HG02970 (cell line): ENCODE results near the gene NFIX.
A peak's percentile ranks its signal among the peaks of the same experiment; 100 is the strongest.
"Not testable (repeated sequence)": the region's sequence is repeated elsewhere in the genome, so short reads cannot be mapped to it uniquely, and the experiment has no call there.

Experiments used
- ATAC-seq: cut with Tn5 transposase; IDR thresholded peaks from one replicate; pipeline ENCODE4 v1.9.1; 2021; ENCODE audit warnings: mild to moderate bottlenecking, moderate library complexity, moderate number of reproducible peaks; ENCODE audit not compliant: unreplicated experiment, low FRiP score

NFIX gene

GRCh38 chr19:12994701-12995595 is at the start of gene NFIX:
TSS of gene NFIX (plus strand) at chr19:12995475. CDS start at chr19:12995838, 363 bp downstream.
- ATAC-seq, result no peak

GRCh38 chr19:12945479-12946091 is 49.7 kb upstream of the NFIX start, which contains the start of gene RAD23A:
TSS of gene RAD23A (plus strand) at chr19:12945862. CDS start at chr19:12945949, 87 bp downstream.
- peak; percentile 81 for ATAC-seq

DNA sequence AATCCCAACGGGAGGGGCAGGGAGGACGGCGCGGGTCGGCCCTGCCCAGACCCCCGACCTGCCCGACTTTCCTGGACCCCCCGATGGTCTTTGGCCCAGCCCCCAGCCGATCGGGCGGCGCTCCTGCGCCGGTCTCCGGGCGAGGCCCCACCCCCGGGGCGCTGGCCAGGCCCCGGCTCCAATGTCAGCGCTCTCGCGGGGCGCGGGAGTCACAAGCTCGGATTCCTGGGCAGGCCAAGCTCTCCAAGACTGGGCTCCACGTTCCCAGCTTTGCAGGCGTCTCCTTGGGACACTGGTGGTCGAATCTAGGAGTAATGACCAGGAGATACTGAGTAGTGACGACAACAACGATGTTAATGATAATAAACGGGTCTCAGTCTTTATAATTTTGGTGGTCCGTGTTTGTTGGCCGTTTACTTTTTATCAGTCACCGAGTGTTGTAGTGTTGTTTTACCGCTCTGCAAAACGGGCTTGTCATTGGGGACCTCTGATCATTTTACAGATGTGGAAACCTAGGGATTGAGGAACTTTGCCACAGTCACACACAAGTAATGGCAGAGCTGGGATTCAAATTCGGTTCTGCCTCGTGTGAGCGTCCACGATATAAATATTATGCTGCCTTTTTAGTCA is 49.1 kb upstream of the NFIX start:
- peak; percentile 37 for ATAC-seq

- ATAC-seq, result no peak
These were observed 48.4 kb upstream of the NFIX start for GRCh38 chr19:12946731-12947496.

- ATAC-seq, result no peak
These were observed 47.3 kb upstream of the NFIX start for GRCh38 chr19:12947702-12948611.

DNA sequence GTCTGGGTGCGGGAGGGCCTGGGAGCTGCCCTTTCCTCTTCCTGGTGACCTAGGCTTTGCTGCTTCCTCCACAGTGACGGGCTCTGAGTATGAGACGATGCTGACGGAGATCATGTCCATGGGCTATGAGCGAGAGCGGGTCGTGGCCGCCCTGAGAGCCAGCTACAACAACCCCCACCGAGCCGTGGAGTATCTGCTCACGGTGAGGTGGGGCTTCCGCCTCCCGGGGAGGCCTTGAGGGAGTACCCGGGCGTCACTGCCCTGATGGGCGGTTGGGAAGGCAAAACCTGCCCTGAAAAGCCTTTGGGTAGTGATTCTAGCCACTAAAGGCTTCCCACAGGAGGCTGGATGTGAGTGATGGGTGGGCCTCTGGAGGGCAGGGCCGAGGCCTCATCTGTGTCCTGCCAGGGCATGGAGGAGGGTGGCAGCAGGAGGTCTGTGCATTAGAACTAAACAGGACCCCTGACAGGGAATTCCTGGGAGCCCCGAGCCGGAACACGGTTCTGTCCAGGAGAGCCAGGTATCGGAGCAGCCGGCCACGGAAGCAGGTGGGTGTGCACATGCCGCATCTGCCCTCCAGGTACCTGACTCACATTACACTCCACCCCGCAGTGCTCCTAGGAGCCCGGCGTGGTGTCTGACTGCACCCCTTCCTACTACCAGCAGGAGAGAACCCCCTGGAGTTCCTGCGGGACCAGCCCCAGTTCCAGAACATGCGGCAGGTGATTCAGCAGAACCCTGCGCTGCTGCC is 46.5 kb upstream of the NFIX start:
- no peak for ATAC-seq

GRCh38 chr19:12949363-12950283 is 45.7 kb upstream of the NFIX start:
- ATAC-seq, result no peak

DNA sequence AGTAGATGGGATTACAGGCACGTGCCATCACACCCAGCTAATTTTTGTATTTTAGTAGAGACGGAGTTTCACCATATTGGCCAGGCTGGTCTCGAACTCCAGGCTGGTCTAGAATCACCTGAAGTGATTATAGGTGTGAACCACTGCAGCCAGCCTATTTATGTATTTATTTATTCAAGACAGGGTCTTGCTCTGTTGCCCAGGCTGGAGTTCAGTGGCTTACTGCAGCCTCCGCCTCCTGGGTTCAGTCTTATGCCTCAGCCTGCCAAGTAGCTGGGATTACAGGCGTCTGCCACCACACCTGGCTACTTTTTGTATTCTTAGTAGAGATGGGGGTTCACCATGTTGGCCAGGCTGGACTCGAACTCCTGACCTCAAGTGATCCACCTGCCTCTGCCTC is 43.2 kb upstream of the NFIX start:
- not testable (repeated sequence) for ATAC-seq

GRCh38 chr19:12952488-12953137 is 42.7 kb upstream of the NFIX start:
- no peak for ATAC-seq

DNA sequence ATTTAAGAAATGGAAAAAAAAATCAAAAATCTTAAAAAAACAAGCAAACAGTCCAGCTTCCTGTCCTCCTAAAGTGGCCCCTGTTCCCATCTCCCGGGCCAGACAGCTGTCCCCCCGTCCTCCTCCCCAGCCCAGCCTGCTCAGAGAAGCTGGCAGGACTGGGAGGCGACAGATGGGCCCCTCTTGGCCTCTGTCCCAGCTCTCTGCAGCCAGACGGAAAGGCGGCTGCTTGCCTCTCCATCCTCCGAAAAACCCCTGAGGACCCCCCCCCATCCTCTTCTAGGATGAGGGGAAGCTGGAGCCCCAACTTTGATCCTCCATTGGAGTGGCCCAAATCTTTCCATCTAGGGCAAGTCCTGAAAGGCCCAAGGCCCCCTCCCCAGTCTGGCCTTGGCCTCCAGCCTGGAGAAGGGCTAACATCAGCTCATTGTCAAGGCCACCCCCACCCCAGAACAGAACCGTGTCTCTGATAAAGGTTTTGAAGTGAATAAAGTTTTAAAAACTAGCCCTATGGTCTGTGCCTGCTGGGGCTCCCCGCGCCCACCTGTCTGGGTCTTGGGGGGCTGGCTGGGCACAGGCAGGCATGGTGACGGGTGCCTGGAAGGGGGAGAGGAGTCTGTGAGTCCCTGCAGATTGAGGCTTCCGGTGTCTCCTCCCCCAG is 42.0 kb upstream of the NFIX start:
- no peak for ATAC-seq

- ATAC-seq, result no peak
These were observed 41.3 kb upstream of the NFIX start for GRCh38 chr19:12953799-12954611.

- ATAC-seq, result no peak
These were observed 40.7 kb upstream of the NFIX start for GRCh38 chr19:12954612-12954962.

- not testable (repeated sequence) for ATAC-seq
These were observed 39.7 kb upstream of the NFIX start for GRCh38 chr19:12955575-12955974.

GRCh38 chr19:12955996-12956395 is 39.3 kb upstream of the NFIX start:
- no peak for ATAC-seq

DNA sequence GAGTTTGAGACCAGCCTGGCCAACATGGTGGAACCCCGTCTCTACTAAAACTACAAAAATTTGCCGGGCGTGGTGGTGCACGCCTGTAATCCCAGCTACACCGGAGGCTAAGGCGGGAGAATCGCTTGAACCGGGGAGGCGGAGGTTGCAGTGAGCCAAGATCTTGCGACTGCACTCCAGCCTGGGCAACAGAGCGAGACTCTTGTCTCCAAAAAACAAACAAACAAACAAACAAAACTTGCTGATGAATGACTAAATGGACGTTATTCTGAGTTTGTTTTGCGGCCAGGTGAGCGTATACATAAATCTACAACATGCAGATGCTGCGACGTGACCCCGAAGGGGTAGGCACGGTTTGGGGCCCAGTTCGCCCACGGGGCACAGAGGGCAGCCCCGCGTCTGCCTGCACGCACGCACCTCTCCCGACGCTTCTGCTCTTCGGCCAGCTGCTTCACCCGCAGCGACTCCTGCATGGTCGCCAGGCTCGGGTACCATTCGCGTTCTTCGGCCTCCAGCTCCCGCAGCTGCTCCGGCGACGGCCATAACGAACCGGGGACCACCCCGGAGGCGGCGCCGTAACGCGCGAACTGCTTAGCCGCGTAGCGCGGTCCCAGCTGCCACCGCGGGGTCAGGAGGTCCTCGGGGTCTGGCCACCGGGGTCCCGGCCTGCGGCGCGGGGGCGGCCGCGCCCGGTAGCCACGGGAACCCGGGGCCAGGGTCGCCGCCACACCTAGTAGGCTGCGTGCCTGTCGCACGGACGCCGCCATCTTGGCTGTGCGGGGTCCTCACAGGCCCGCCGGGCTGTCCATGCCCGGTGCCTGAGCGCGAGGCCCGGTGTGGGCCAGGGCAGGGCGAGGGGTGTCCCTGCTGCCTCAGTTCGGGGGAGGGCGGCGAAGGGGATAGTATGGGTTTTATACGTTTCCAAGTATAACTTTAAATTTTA is 38.6 kb upstream of the NFIX start, which contains the start of gene GADD45GIP1:
TSS of gene GADD45GIP1 (minus strand) at position 778 of the 943 bp plus-strand sequence. CDS start at position 767, 11 bp downstream.
- ATAC-seq, result peak; percentile 68
